Stimulated activated memory B cell treated with anti-CD40 and anti-IgM and Interleukin-4, amounts not matched to agents 10 μg/mL and 1 μg/mL and 100 μg/mL, for 72 hours (primary cell): ENCODE results near the gene KIAA1958.

Source experiments
- ATAC-seq: fragments of 150-1000 bp; cut with Tn5 transposase; 2 replicates; pipeline ENCODE4 v1.10.0; 2021
- H3K27ac Mint-ChIP-seq: one replicate; pipeline ENCODE4 v1.8.0; 2022; ENCODE audit warnings: mild to moderate bottlenecking, mixed read lengths
- H3K27me3 Mint-ChIP-seq: one replicate; pipeline ENCODE4 v1.8.0; 2022; ENCODE audit warnings: mixed read lengths
- H3K36me3 Mint-ChIP-seq: one replicate; pipeline ENCODE4 v1.8.0; 2022; ENCODE audit warnings: mixed read lengths
- H3K4me1 Mint-ChIP-seq: one replicate; pipeline ENCODE4 v1.8.0; 2022; ENCODE audit warnings: mixed read lengths
- H3K4me3 Mint-ChIP-seq: one replicate; pipeline ENCODE4 v1.8.0; 2022; ENCODE audit warnings: mild to moderate bottlenecking, moderate library complexity, mixed read lengths
- H3K9me3 Mint-ChIP-seq: one replicate; pipeline ENCODE4 v1.8.0; 2022; ENCODE audit warnings: mixed read lengths

The KIAA1958 gene

DNA sequence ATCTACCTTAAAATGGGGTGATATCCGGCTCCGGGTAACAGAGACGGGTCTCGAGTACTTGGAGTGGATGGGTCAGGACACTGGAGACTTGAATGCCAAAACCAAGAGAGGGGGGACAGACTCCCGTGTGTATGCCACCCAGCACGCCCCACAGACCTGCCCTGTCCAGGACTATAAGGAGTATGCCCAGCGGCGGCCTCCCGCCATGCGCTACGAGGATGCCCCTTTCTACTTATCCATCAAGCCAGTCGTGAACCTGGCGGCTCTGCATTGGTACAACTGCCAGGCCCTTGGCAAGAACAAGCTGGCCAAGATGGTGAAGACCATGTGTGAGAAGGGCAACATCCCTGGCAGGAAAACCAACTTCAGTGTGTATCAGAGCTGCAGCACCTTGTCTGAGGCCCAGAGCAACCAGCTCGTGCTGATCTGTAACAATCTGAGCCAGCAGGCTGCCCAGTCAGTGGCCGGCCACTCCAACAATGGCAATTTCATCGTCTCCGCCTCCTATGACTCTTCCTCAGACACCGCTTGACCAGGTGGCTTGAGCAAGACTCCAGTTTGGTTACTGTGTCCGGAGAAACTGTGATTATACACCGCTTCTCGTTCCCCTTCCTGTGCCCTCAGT lies 131.9 kb downstream of the KIAA1958 start:
- H3K27ac Mint-ChIP-seq = no peak overlapping the region
- H3K4me3 Mint-ChIP-seq = no peak overlapping the region
- no peaks in the 10 kb centered on the region for H3K27me3 Mint-ChIP-seq
- no peak for ATAC-seq
- peaks cover 6% of the 10 kb centered on the region for H3K4me1 Mint-ChIP-seq
- peaks cover 12% of the 10 kb centered on the region for H3K36me3 Mint-ChIP-seq
- no peaks in the 10 kb centered on the region for H3K9me3 Mint-ChIP-seq

- H3K27me3 Mint-ChIP-seq = no peaks in the 10 kb centered on the region
- peaks cover 12% of the 10 kb centered on the region for H3K36me3 Mint-ChIP-seq
- no peaks in the 10 kb centered on the region for H3K9me3 Mint-ChIP-seq
- H3K4me1 Mint-ChIP-seq = peaks cover 6% of the 10 kb centered on the region
- no peak for ATAC-seq
- H3K4me3 Mint-ChIP-seq = no peak overlapping the region
- no peak overlapping the region for H3K27ac Mint-ChIP-seq
Observed at GRCh38 chr9:112620388-112620787, 133.8 kb downstream of the KIAA1958 start.

DNA sequence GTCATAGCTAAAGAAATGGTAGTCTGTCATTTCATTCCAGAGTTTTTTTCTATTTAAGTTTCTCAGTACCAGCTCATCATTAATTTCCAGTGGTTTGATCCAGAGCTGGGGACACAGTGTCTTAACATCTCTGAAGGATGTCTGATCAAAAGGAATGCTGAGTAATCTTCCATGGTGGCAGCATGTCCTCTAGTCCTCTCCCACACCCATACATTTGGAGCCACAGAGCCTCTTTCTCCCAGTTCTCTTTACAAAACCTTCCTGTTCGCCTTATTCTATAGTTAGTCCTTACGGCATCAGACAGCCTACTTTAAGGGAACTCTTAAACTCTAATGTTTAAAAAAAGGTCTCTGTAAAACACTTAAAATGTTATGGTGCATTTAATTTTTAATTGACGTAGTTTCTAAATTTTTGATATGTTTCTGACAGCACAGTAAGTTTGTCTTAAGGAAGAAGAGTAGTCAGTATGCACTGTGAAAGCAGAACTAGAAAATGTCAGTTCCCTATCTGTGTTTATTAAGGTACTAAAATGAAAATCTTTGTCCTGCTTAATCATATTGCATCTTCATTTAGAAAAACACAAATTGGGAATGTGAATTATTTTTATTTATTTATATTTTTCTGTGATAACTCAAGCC lies 134.5 kb downstream of the KIAA1958 start:
- peaks cover 6% of the 10 kb centered on the region for H3K4me1 Mint-ChIP-seq
- H3K27ac Mint-ChIP-seq = peak overlapping the region; percentile 13
- H3K9me3 Mint-ChIP-seq = no peaks in the 10 kb centered on the region
- no peaks in the 10 kb centered on the region for H3K27me3 Mint-ChIP-seq
- no peak overlapping the region for H3K4me3 Mint-ChIP-seq
- H3K36me3 Mint-ChIP-seq = peaks cover 12% of the 10 kb centered on the region
- ATAC-seq = no peak

- Mint-ChIP-seq H3K4me1 (peaks cover 6% of the 10 kb centered on the region), H3K36me3 (peaks cover 5% of the 10 kb centered on the region), H3K27ac (no peak overlapping the region), H3K4me3 (no peak overlapping the region), H3K9me3 (no peaks in the 10 kb centered on the region), H3K27me3 (no peaks in the 10 kb centered on the region)
- ATAC-seq = no peak
Observed at GRCh38 chr9:112623198-112623597, 136.6 kb downstream of the KIAA1958 start.

- Mint-ChIP-seq H3K27me3 (no peaks in the 10 kb centered on the region), H3K4me1 (peaks cover 6% of the 10 kb centered on the region), H3K36me3 (no peaks in the 10 kb centered on the region), H3K9me3 (no peaks in the 10 kb centered on the region), H3K27ac (no peak overlapping the region), H3K4me3 (no peak overlapping the region)
- no peak for ATAC-seq
Observed at GRCh38 chr9:112624711-112625707, 138.4 kb downstream of the KIAA1958 start.

- Mint-ChIP-seq H3K4me1 (no peaks in the 10 kb centered on the region), H3K36me3 (no peaks in the 10 kb centered on the region), H3K27ac (no peak overlapping the region), H3K4me3 (no peak overlapping the region), H3K9me3 (no peaks in the 10 kb centered on the region), H3K27me3 (no peaks in the 10 kb centered on the region)
- ATAC-seq = no peak
Observed at GRCh38 chr9:112629671-112630485, 143.3 kb downstream of the KIAA1958 start.

GRCh38 chr9:112631313-112632070 lies 144.9 kb downstream of the KIAA1958 start:
- no peak overlapping the region for H3K27ac Mint-ChIP-seq
- H3K27me3 Mint-ChIP-seq = no peaks in the 10 kb centered on the region
- H3K9me3 Mint-ChIP-seq = no peaks in the 10 kb centered on the region
- H3K4me1 Mint-ChIP-seq = no peaks in the 10 kb centered on the region
- no peaks in the 10 kb centered on the region for H3K36me3 Mint-ChIP-seq
- no peak overlapping the region for H3K4me3 Mint-ChIP-seq
- no peak for ATAC-seq

GRCh38 chr9:112640311-112640710 lies 153.7 kb downstream of the KIAA1958 start:
- no peak overlapping the region for H3K27ac Mint-ChIP-seq
- no peak for ATAC-seq
- no peak overlapping the region for H3K4me3 Mint-ChIP-seq
- H3K9me3 Mint-ChIP-seq = peaks cover 21% of the 10 kb centered on the region
- H3K27me3 Mint-ChIP-seq = peaks cover 10% of the 10 kb centered on the region
- H3K36me3 Mint-ChIP-seq = peaks cover 38% of the 10 kb centered on the region
- no peaks in the 10 kb centered on the region for H3K4me1 Mint-ChIP-seq

GRCh38 chr9:112642126-112642525 lies 155.5 kb downstream of the KIAA1958 start:
- H3K4me1 Mint-ChIP-seq = no peaks in the 10 kb centered on the region

DNA sequence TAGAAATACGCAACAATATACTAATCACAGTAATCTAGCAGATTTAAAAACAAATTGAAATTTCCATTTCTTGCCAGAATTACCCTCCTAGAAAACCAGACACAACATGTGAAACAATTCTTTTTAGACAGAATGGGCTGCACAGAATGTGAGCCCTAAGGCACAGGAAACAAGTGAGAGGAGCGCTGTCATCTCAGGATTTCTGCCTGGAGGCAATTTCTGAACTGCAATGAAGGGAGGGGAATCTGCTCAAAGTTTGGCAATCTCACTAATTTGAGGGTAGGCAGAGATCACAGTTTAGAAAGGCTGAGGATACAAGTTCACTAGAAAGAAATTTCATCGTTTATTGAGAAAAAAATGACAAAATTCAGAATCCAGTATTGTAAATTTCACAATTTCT lies 161.0 kb downstream of the KIAA1958 start:
- Mint-ChIP-seq H3K27me3 (peaks cover 10% of the 10 kb centered on the region), H3K36me3 (peaks cover 57% of the 10 kb centered on the region)
- ATAC-seq = no peak

More at GRCh38 chr9:112642126-112642525, 155.5 kb downstream of the KIAA1958 start:
- peaks cover 54% of the 10 kb centered on the region for H3K36me3 Mint-ChIP-seq
- H3K27ac Mint-ChIP-seq = no peak overlapping the region
- no peak overlapping the region for H3K4me3 Mint-ChIP-seq
- H3K27me3 Mint-ChIP-seq = peaks cover 10% of the 10 kb centered on the region
- peaks cover 21% of the 10 kb centered on the region for H3K9me3 Mint-ChIP-seq
- ATAC-seq = no peak

DNA sequence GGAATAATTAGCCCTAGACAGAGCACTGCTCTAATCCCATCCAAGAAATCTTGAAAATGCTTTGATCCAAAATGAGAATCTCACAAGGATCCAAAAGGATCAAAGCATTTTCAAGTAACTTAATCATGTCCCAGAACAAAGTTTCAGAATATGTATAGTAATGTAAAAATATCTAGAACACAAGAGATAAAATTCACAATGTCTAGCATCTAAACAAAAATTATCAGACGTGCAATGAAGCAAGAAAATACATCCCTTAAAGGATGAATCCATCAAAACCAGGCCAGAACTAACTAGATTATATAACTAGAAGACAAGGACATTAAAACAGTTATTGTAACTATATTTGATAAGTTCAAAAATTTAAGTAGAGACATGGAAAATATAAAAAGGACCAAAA lies 162.0 kb downstream of the KIAA1958 start:
- H3K4me1 Mint-ChIP-seq = no peaks in the 10 kb centered on the region
- H3K9me3 Mint-ChIP-seq = peaks cover 23% of the 10 kb centered on the region
- ATAC-seq = no peak

More for the DNA sequence above, 161.0 kb downstream of the KIAA1958 start:
- no peaks in the 10 kb centered on the region for H3K4me1 Mint-ChIP-seq
- H3K4me3 Mint-ChIP-seq = no peak overlapping the region
- no peak overlapping the region for H3K27ac Mint-ChIP-seq
- H3K9me3 Mint-ChIP-seq = peaks cover 23% of the 10 kb centered on the region

GRCh38 chr9:112654282-112654681 lies 167.7 kb downstream of the KIAA1958 start:
- Mint-ChIP-seq H3K36me3 (peaks cover 15% of the 10 kb centered on the region), H3K4me3 (no peak overlapping the region), H3K4me1 (no peaks in the 10 kb centered on the region), H3K27me3 (no peaks in the 10 kb centered on the region), H3K9me3 (peaks cover 8% of the 10 kb centered on the region), H3K27ac (no peak overlapping the region)
- ATAC-seq = no peak

More for the DNA sequence above, 162.0 kb downstream of the KIAA1958 start:
- no peak overlapping the region for H3K27ac Mint-ChIP-seq
- no peak overlapping the region for H3K4me3 Mint-ChIP-seq
- peaks cover 51% of the 10 kb centered on the region for H3K36me3 Mint-ChIP-seq
- H3K27me3 Mint-ChIP-seq = peaks cover 4% of the 10 kb centered on the region

DNA sequence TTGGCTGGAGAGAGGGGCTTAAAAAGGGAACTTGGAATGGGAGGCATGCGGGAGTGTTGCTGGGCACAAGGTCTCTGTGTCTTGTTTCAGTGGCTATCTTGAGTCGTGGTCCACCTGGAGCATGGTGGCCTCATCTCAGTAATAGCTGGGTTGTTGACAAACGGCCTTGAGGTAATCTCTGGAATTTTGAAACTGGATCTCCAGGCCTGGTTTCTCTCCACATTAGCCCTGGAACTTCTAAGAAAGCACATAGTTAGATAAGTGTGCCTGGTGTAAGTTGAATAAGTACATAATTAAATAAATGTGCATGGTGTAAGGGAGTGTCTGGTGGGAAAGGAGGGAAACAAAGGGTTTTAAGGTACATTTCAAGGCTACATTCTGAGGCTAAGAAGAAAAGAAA lies 169.0 kb downstream of the KIAA1958 start:
- Mint-ChIP-seq H3K9me3 (peaks cover under 1% of the 10 kb centered on the region), H3K27ac (no peak overlapping the region), H3K27me3 (no peaks in the 10 kb centered on the region), H3K36me3 (peaks cover 10% of the 10 kb centered on the region), H3K4me3 (no peak overlapping the region), H3K4me1 (no peaks in the 10 kb centered on the region)
- no peak for ATAC-seq

DNA sequence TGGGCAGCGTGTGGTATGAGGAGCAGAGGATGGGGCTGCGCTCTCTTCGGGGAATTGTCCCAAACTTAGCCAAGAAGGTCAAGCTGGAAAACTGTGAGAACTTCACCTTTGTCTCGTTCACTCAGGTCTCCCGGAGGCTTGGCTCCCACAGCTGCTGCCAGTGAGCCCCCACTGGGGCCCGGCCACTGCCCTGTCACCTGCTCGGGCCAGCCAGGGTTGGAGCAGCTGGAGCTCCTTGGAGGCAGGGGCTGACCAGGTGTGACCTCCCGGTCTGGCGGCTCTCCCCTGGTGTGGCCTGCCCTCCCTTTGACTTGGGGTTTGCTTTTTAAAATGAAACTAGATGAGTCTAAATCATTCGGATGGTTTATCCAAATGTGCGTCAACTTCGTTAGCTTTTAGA lies 173.3 kb downstream of the KIAA1958 start:
- no peaks in the 10 kb centered on the region for H3K9me3 Mint-ChIP-seq
- ATAC-seq = no peak
- H3K27ac Mint-ChIP-seq = no peak overlapping the region
- no peak overlapping the region for H3K4me3 Mint-ChIP-seq
- no peaks in the 10 kb centered on the region for H3K4me1 Mint-ChIP-seq
- H3K27me3 Mint-ChIP-seq = no peaks in the 10 kb centered on the region
- peaks cover 9% of the 10 kb centered on the region for H3K36me3 Mint-ChIP-seq
